OCI-LY1 (cell line): ENCODE results near the gene TLL2.

Experiments
- CTCF ChIP-seq: fragments of 200-600 bp; sonication (generic), shearing (Covaris generic); IDR thresholded peaks from 2 replicates; pipeline ENCODE4 v1.5.1; 2017; ENCODE audit warnings: mild to moderate bottlenecking, antibody characterized with exemption, low read length, moderate library complexity, mixed read lengths
- EZH2 ChIP-seq: fragments of 200-600 bp; sonication (generic), shearing (Covaris generic); IDR thresholded peaks from 2 replicates; pipeline ENCODE4 v1.8.0; 2017; ENCODE audit warnings: borderline replicate concordance, mixed run types, mild to moderate bottlenecking, antibody characterized with exemption, low read length, moderate library complexity, mixed read lengths

DNA sequence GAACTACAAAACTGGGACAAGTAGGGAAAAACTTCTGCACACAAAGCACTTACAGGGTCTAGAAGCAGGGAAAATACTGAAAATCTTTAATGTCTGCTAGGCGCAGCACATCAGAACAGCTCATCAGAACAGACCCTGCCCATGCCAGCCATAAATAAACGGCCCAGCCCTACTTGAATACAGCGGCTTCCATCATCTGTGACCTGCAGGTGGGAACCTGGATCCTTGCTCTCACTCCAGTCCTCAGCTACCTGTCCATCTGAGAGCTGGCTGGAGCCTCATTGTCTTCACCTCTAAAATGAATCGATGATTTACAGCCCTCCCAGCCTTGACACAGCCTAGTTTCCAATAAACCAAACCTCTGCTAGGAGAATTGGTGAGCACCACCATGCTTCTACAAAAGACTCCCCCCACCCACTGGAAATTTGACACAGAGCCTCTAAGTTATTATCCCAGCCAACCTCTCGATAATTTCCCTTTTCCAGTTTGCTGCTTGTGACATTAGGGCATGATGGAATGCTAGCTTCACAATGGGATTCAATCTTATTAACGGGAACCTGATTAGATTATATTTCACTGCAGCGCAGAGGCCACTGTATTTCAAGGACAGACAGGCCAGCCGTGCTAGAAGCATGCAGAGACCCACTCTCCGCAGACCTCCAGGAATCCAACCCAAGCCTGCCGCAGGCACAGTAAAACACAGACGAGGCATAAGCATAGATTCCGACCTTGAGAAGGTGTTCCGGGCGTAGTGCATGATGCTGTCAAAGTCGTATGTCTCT is 93.3 kb downstream of the TLL2 start:
- TF ChIP-seq CTCF (no peak), EZH2 (no peak)
